ENCODE measurements around the gene PHC2.

PHC2 gene

DNA sequence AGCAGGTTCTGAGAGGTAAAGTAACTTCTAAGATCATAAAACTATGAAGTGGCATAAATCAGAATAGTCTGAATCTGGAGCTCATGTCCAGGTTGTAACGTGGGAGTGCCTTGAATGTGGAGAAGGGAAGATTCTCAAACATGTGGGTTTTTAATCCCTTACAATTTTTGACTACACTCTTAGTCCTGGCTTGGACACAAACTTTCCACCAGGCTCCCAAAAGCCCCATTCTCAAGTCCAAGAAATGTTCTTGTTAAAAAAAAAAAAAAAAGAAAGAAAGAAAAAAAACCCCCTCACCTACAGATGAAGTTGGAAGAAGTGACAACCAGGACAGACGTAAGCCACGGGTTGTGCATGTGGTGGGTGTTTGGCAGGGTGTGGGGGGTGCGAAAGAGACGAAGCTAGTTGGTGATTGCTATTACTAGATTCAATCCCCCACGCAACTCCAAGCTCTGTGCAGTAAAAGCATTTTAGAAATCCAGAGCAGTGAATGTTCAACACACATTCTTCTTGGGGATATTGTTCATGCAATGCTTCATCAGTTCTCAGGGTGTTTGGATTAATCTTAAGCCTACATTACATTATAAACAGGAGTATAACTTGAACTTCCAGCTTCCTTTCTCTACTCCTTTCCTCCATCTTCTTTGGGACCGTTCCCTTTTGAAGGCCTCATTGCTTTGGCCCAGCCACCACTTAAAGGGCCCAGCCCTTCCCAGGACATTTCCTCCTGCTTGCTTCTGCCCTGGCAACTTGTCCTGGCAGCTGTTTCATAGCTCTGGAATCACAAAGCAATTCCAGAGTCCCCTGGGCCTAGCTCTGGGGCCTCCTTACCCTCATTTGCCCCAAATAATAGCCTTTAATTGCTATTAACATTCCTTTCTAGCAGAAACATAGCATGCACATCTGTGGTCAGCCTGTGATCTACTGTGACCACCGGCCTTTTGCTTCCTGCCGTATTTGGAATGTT, 41.8 kb downstream of the PHC2 start:
- DNase-seq = no peak

DNA sequence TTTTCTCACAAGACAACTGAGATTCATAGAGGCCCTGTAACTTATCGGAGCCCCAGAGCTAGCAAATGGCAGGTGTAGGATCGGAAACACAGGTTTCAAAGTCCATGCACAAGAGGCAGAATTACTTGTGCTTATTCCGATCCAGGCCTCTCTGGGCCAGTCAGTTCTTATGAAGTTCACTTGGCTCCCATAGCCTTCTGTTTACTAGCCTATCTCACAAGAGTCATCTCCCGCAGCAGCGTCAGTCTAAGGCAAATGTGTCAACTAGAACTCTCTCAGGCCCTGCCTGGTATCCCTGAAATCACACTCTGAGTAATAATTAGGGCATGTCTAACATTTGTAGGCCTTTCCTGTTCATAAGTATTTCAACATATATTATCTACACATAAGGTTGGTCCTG, 43.3 kb downstream of the PHC2 start:
- no peak for DNase-seq

DNA sequence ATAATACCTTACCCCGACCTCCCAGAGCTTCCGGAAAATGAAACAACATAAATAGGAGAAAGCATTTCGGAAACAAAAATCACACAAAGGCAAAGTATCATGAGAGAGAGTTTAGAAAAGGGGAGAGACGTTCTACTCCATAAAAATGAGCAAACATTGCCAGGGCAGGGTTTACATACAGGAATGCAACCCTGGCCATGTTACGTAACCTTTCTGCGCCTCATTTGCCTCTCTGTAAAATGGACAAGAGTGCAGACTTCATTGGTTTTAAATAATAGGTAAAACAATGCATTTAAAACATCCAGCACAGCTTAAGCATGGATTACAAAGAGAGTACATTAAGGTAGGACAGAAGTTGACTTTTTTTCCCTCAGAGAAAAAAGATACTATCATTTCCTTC, 45.6 kb downstream of the PHC2 start:
- DNase-seq = no peak

DNA sequence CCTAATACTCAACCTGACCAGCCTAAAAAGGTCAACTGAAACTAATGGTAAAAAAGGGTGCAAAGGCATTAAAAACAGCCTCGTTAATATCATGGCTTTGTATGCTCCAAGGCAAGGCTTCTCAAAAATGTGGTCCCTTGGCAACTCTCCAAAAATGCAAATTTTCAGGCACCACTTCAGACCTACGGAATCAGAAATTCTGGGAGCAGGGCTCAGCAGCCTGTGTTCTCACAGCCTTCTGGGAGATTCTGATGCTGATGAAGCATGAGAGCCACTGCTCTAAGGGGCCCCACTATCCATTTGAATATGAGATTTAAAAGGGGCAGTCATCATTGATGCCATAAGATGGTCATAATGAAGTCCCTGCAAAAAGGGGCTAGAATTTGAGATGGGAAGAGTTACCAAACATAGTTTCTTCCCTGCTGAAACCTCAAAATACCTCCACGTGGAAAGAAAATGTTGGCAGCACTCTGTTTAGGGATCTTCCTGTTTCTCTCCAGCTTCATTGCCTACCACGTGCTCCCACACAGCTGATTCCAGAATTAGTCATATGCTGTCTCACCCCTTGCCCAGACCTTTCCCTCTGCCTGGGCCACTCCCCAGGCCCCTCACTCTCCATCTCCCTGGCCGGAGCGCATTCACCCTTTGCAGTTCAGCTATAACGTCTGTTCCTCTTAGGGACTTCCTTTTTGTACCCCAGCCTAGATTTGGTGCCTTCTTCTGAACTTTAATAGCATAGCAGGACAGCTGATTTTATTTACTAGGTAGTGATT, 46.7 kb downstream of the PHC2 start:
- DNase-seq = peak; percentile 51 to 59

DNA sequence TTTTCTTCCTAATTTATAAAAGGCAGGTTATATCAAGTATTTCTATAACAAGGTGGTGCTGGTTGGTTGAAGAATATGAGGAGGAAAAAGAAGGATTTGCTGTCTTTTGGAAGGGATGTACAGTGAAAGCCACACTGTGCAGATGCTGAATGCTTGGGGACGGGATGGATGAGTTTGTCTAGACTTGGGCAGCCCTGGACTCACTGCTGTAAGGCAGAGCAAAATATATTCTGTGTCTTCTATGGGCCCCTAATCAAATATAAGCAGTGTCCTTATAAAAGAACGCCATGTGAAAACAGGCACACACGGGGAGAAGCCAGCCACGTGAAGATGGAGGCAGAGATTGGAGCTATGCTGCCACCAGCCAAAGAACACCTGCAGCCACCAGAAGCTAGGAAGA, 47.4 kb downstream of the PHC2 start:
- DNase-seq = no peak

DNA sequence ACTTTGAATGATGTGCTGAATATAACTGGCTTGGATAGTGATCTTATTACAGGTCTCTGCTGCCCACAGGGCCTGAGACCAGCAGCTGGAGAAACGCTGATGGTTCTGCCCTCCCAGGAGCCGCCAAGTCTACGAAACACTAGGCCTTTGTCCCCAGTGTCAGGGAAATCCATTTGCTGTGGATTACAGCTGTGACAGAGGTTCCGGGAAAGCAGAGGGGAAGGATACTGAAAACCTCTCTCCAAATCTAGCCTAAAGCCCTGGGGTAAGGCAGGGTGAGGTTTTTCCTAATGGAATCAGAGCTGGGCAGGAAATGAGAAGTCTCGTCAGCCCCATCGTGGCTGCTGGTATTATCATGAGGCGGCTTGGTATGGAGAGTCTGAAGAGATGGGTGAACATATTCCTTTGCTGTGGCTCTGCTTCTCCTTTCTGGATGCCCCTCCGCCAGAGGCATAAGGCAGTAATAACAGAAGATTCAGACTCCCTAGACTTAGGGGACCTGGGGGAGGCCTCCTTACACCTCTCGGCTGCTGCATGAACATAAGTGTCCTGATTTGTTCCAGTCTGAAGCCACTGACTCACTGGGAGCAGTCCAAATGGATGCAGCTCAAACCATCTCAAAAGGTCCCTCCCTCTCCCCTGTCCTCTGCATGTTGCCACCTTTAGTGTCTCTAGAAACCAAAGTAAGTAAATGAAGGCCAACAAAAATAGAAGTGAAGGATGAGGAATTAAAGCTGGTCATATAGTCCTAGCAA, 48.1 kb downstream of the PHC2 start:
- DNase-seq = no peak

DNA sequence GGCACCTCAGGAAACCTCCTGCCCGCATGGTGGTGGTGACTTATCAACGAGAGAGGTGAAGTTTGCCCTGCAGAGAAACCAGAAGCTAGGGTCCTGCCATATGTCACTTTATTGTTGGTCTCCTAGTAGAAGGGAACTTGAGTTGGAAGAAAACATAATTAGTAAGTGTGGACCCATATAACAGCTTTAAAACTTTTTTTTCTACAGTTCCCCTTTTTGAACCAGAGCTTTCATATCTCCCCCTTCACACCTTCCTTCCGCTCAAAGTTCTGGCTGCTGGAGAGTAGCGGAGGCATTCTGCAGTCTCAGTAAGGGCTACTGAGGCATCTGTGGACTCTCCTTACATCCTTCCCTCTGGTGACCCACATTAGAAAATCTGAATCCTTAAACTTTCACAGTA, 48.9 kb downstream of the PHC2 start:
- DNase-seq = no peak

DNA sequence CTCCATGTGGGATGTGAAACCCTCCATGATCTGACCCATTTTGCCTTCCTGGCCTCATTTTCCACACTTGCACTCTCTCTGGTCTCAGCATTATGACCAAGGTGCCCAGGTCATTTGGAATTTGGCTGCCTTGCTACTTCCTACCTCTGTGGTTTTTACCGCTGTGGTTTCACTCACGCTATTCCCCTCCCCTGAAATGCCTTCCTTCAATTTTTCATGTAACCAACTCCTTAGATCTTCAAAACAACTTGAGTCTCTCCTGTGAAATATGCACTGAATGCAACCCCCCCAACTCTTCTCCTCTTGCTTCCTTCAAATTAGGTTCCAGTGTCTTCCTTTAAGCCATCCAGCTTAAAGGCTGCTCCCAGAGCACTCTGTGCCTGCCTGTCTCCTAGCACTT, 50.1 kb downstream of the PHC2 start:
- no peak for DNase-seq

DNA sequence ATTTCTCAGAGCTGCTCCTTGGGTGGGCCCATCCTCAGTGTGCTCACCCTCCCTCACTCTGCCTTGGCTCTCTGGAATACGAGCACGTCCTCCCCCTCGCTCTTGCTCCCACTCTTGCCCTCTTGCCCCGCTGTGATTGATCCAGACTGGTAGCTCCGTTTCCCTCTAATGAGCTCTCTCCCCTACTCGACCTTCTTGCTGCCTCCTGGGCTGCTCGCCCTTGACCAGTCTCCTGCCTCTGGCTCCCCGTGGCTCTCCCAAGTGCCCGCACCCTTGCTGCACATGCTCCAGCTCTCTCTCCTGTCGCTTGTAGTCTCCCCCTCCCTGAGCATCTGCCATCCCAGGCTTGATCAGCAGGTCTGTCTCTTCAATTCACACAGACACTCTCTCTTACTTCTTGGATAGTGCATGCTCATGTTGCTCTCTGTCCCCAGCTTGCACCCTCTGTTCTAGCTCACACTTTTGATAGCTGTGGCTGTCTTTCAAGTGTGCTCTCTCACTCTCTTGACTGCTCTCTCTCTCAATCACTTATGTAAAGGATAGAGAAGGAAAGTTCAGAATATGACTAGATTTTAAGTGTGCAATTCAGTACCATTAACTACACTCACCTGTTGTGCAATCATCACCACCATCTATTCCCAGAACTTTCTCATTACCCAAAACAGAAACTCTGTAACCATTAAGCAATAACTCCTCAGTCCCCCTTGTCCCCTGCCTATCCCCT, 51.1 kb downstream of the PHC2 start:
- DNase-seq = no peak

DNA sequence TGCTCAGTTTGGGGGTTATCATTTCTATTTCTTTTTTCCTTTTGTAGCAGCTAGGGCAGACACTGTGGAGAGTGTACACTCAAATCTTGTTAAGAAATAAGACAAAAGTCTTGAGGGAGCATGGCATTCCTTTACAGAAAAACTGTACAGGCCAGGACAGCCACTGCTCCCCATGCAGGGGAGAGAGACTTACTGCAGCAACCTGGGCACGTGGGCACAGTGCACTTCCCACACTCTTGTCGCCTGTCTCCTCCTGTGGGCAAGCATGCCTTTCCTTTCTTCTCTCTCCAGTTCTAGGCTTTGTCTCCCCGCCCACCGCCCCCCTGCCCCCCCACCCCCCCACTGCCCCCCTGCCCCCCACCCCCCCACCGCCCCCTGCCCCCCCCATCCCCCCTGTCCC, 51.9 kb downstream of the PHC2 start:
- peak in 1 of 2 donors; percentile 34 for DNase-seq

DNA sequence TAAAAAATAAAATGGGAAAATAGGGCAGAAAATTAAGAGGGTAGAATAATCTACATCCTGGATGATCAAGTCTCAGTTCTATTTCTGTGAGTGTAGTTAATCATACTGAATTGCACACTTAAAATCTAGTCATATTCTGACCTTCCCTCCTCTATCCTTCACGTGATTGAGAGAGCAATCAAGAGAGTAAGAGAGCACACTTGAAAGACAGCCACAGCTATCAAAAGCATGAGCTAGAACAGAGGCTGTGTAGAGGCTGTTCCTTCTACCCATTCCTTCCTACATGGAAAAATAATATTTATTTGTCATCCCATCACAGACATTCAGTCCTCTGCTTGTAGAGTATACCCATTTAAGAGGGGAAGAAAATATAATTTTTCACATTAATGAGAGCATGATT, 52.4 kb downstream of the PHC2 start:
- DNase-seq = no peak

DNA sequence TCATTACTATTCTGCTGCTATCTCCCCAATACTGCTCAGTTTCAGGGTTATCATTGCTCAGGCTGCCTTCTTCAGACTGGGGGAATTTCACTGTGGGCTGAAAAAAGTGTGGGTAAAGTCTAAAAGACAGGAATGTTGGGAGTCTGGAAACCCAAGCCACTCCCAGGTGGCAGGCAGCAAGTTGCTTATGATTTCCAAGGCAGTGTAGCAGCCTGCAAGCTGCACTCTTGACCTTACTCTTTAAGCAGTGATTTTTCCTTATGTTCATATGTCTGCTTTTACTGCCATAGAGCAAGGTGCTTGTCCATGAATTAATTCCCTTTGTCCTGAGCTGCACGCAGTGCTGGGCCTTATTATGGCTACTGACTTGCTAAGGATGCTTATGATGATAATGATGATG, 53.1 kb downstream of the PHC2 start:
- no peak for DNase-seq

DNA sequence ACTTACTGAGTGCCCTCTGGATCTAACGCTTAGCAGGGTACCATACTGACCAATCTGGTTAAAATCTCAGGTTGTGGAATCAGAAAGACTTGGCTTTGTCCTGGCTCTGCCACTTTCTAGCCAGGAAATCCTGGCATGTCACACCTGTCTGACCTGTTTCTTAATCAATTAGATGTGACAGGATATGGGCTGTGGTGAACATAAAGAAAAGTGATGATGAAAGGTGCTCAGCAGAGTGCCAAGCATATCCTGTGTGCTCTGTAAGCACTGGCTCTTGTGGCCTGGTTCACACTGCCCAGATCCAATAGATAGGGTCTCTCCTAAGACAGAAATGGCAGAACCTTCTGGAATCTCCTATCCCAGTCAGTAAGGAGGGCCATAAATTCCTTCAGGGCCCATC, 53.9 kb downstream of the PHC2 start:
- no peak for DNase-seq

DNA sequence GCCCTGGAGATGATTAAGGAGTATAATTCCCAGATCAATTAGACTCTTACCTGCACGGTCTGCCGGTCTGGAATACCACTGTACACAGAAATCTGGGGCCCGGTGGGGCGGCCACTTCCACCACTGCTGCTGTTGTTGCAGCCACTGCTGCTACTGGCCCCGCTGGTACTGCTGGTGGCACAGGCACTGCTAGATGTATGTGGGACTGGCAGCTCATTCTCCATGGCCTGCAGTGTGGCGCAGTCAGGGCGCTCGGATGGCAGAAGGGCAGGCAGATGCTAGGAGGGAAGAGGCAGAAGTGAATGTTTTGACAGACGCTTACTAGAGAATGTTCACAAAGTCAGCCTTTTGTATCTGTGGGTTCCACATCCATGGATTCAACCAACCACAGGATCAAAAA, 55.6 kb downstream of the PHC2 start:
- no peak for DNase-seq

DNA sequence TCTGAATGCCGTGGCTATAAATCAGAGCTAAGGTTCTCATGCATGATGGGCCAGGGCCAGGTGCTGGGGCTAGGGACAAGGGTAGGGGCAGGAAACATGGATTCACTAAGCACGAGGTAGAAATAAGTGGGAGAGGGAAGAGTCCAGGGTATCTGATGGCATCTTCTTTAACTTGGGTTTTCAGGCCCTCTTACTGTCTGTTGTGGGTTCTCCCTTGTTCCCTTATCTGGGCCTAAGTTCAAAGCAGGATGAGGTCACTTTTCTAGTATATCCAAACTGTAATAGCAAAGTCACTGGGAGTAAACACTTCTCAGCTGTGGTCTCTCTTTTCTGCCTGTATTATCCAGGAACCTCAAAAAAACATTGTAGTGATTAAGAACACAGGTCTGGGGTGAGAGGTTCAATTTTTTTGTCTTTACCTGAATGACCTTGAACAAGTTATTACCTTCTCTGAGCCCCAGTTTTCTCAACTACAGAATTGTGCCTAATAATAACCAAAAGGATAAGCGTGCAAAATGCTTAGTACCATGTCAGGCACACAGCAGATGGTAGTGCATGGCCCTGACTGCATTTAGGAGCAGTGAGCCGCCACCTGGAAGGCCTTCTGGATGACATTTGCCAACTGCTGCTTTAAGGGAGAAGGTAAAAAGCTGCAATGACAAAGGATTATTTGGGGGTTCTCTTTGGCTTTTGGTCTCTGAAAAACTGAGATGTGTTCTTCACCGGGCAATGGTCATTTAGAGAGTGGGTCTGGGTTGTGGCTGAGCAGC, 56.4 kb downstream of the PHC2 start:
- DNase-seq = peak in 1 of 2 donors; percentile 27

DNA sequence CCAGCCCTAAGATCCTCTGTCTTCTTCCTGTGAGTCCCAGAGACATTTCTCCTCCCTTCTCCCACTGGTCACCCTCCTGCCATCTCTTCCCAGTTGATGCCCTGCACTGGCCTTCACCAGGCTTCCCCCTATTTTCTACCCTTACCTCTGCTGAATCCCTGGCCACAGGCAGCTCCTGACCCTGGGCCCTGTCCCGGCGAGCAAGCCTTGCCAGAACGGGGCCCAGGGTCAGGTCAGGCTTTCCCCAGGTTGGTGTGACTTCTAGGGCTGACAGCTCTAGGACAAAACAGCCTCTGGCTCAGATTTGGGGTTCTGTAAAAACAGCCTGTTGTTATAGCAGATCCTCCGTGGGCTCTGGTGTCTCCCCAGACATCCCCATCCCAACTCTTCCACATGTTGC, 57.3 kb downstream of the PHC2 start:
- DNase-seq = no peak

DNA sequence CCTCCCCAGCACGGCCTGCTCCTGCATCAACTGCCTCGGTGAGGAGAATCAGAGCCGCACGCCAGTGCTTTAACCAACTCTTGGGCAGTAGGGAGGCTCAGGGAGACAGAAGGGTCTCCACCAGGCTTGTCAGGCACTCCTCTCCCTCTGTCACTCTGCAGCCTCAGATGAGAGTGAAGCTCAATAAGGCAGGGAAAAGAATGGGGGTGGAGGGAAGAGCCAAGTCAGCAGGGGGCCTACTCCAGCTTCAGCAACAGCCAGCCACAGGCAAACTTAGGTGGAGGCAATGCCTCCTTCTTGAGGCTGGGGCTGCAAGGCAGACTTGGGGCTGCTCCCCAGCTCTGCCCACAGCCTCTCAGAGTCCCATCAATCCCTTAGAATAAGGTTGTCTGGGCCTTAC, 58.2 kb downstream of the PHC2 start:
- DNase-seq = no peak

DNA sequence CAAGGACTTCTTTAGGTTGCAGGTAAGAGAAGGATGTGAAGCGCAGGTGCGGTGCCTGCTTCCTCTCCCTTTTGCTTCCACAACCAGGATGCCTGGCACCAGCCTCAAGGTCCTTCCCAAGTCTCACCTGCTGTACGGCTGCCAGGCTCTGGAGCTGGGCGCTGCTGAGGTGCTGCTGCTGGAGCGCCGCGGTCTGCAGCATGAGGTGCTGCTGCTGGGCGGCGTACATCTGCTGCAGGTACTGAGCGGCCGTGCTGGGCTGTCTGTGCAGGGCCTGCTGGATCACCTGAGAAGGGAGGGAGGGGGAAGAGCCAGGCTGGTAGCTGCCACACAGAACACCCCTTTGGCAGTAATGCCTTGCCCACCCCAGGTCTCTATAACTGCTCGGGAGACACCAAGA, 58.7 kb downstream of the PHC2 start:
- no peak for DNase-seq

DNA sequence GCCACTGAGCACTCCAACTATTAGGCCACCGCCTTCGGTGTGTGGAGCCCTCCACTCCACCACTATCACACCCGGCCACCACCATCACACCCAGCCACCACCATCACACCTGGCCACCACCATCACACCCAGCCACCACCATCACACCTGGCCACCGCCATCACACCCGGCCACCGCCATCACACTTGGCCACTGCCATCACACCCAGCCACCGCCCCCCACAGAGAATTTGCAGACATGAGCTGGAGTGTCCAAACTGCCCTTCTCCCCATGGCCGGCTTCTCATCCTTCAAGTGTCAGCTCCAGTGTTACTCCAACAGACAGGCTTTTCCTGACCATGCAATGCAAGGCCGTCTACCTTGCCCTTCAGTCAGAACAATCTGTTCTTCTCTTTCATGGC, 59.6 kb downstream of the PHC2 start:
- no peak for DNase-seq

DNA sequence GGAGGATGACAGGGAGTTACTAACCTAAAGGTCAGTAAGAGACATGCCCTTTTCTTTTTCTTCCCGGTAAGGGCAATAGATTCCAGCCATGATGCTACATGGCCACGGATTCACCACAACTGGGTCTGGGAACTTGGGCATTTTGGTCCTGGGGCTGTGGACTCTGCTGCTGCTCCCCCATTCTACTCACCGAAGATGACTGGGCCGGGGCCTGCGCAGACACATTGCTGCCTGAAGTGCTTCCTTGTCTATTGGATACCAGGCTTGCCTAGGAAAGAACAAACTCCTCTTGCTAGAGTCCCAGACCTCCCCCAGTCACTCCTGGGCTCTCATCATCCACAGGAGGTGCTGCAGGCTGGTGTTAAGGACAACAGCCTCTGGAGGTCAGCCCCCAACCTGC, 60.1 kb downstream of the PHC2 start:
- no peak for DNase-seq

DNA sequence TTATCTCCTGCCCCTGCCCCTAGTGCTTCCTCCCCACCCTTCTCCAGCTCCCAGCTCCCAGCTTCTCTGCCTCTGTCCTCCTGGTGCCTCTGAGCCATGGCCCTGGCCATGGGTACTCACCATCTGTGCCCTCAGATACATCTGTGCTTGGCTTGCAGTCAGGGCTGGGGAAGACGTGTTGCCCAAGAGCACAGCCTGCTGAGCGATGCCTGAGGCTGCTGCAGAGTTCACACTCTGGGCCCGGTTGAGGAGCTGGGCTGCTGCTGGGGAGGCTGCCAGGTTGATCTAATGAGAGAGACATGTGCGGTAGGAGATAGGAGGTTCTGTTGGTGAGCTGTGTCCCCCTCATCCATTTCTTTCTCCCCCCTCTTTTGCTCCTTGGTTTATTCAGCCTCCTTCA, 60.6 kb downstream of the PHC2 start:
- no peak for DNase-seq

DNA sequence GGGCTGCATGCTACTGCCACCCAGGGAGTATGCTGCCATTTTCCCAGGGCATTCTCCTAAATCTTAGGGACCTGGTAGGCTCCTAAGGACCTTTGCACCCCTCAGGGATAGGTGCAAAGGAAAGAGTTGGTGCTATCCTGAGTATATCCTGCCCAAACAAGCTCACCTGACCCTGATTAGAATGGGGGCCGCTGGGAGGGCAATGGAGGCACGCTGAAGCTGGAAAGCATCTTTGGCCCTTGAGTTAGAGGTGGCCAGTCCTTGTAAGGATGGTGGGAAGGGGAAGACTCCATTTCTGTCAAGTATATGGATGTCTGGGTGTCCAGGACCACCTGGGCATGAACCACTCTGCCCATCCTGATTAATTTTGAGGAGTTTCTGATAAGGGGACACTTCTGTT, 61.1 kb downstream of the PHC2 start:
- DNase-seq = no peak

Data from inflammatory macrophage (primary cell).